WTC11 (cell line): ENCODE measurements around the gene CDH18. TPM values are rescaled to one million over a fixed set of nuclear protein-coding genes. Genes with fewer than 3 reads are reported as not detected.

Experiments used
- ATAC-seq: fragments of 200-7000 bp; cut with Tn5 transposase; 2 replicates; pipeline ENCODE4 v1.10.0; 2021; ENCODE audit warnings: mild to moderate bottlenecking, moderate library complexity
- CTCF ChIA-PET: fragments of 300-600 bp; sonication (Branson Sonifier 250); formaldehyde crosslinking; loops from one replicate; lab custom pipeline; 2021; ENCODE audit warnings: antibody characterized with exemption; lab: Charles Lee
- POLR2A ChIA-PET: fragments of 350-600 bp; sonication (Branson Sonifier 250); formaldehyde crosslinking; loops from one replicate; lab custom pipeline; 2021; ENCODE audit warnings: antibody characterized with exemption; lab: Charles Lee
- DNase-seq: peaks from one replicate; pipeline ENCODE4 v3.0.0; 2021; ENCODE audit warnings: low spot score
- H3K27ac Mint-ChIP-seq: 2 replicates; pipeline ENCODE4 v1.8.0; 2021; ENCODE audit warnings: mixed read lengths
- H3K27me3 Mint-ChIP-seq: 2 replicates; pipeline ENCODE4 v1.8.0; 2021; ENCODE audit warnings: low read depth, mild to moderate bottlenecking, moderate library complexity, mixed read lengths
- H3K36me3 Mint-ChIP-seq: 2 replicates; pipeline ENCODE4 v1.8.0; 2021; ENCODE audit warnings: mixed read lengths
- H3K4me1 Mint-ChIP-seq: 2 replicates; pipeline ENCODE4 v1.8.0; 2022; ENCODE audit warnings: mixed read lengths
- H3K4me3 Mint-ChIP-seq: 2 replicates; pipeline ENCODE4 v1.8.0; 2021; ENCODE audit warnings: mild to moderate bottlenecking, moderate library complexity, mixed read lengths
- H3K9me3 Mint-ChIP-seq: 2 replicates; pipeline ENCODE4 v1.8.0; 2021; ENCODE audit warnings: mixed read lengths
- AFF4 ChIP-seq: sonication (generic); formaldehyde crosslinking; IDR thresholded peaks from 2 replicates; pipeline ENCODE4 v1.8.1; 2023; ENCODE audit warnings: mild to moderate bottlenecking, missing genetic modification reagents, borderline replicate concordance
- CDX4 ChIP-seq: fragments of 250-450 bp; sonication (Bioruptor Pico); IDR thresholded peaks from 2 replicates; pipeline ENCODE4 v1.9.0; 2021; ENCODE audit warnings: moderate library complexity, mild to moderate bottlenecking, inconsistent platforms, borderline replicate concordance
- CREM ChIP-seq: sonication (generic); formaldehyde crosslinking; IDR thresholded peaks from 2 replicates; pipeline ENCODE4 v1.8.1; 2022; ENCODE audit warnings: mild to moderate bottlenecking, missing genetic modification reagents, moderate library complexity
- E2F4 ChIP-seq: sonication (generic); formaldehyde crosslinking; IDR thresholded peaks from 2 replicates; pipeline ENCODE4 v1.8.1; 2022; ENCODE audit warnings: low read depth, mild to moderate bottlenecking, moderate library complexity, missing genetic modification reagents, borderline replicate concordance
- E2F5 ChIP-seq: sonication (generic); formaldehyde crosslinking; IDR thresholded peaks from 2 replicates; pipeline ENCODE4 v1.8.1; 2022; ENCODE audit warnings: mild to moderate bottlenecking, moderate library complexity, missing genetic modification reagents
- ESRRA ChIP-seq: sonication (generic); formaldehyde crosslinking; IDR thresholded peaks from 2 replicates; pipeline ENCODE4 v1.8.1; 2022; ENCODE audit warnings: mild to moderate bottlenecking, missing genetic modification reagents, borderline replicate concordance
- HMGXB4 ChIP-seq: sonication (generic); formaldehyde crosslinking; IDR thresholded peaks from 2 replicates; pipeline ENCODE4 v1.8.1; 2023; ENCODE audit warnings: mild to moderate bottlenecking, moderate library complexity, missing genetic modification reagents
- JUN ChIP-seq: sonication (generic); formaldehyde crosslinking; IDR thresholded peaks from 2 replicates; pipeline ENCODE4 v1.8.0; 2023; ENCODE audit warnings: mild to moderate bottlenecking, missing genetic modification reagents
- MAX ChIP-seq: sonication (generic); formaldehyde crosslinking; IDR thresholded peaks from 2 replicates; pipeline ENCODE4 v1.8.0; 2022; ENCODE audit warnings: mild to moderate bottlenecking, missing genetic modification reagents
- NFYB ChIP-seq: sonication (generic); formaldehyde crosslinking; conservative IDR thresholded peaks from 2 replicates; pipeline ENCODE4 v1.8.0; 2022; ENCODE audit warnings: low read depth, missing genetic modification reagents
- NR3C1 ChIP-seq: sonication (generic); formaldehyde crosslinking; conservative IDR thresholded peaks from 2 replicates; pipeline ENCODE4 v1.8.1; 2023; ENCODE audit warnings: low read depth, mild to moderate bottlenecking, missing genetic modification reagents
- OVOL2 ChIP-seq: fragments of 250-450 bp; sonication (Bioruptor Pico); IDR thresholded peaks from 2 replicates; pipeline ENCODE4 v1.9.0; 2021; ENCODE audit warnings: mild to moderate bottlenecking, borderline replicate concordance
- SMAD3 ChIP-seq: sonication (generic); formaldehyde crosslinking; IDR thresholded peaks from 2 replicates; pipeline ENCODE4 v1.8.0; 2022; ENCODE audit warnings: missing genetic modification reagents, mild to moderate bottlenecking, borderline replicate concordance
- TEAD4 ChIP-seq: sonication (generic); formaldehyde crosslinking; IDR thresholded peaks from 2 replicates; pipeline ENCODE4 v1.8.0; 2022; ENCODE audit warnings: mild to moderate bottlenecking, missing genetic modification reagents
- USF2 ChIP-seq: sonication (generic); formaldehyde crosslinking; IDR thresholded peaks from 2 replicates; pipeline ENCODE4 v1.8.1; 2023; ENCODE audit warnings: mild to moderate bottlenecking, missing genetic modification reagents, moderate library complexity
- ZBTB21 ChIP-seq: sonication (generic); formaldehyde crosslinking; IDR thresholded peaks from 2 replicates; pipeline ENCODE4 v1.8.1; 2023; ENCODE audit warnings: mild to moderate bottlenecking, missing genetic modification reagents, borderline replicate concordance
- ZNF138 ChIP-seq: sonication (generic); formaldehyde crosslinking; conservative IDR thresholded peaks from 2 replicates; pipeline ENCODE4 v1.8.1; 2022; ENCODE audit warnings: mild to moderate bottlenecking, moderate library complexity, missing genetic modification reagents
- ZNF232 ChIP-seq: sonication (generic); formaldehyde crosslinking; IDR thresholded peaks from 2 replicates; pipeline ENCODE4 v1.8.0; 2022; ENCODE audit warnings: mild to moderate bottlenecking, missing genetic modification reagents
- ZNF512 ChIP-seq: sonication (generic); formaldehyde crosslinking; IDR thresholded peaks from 2 replicates; pipeline ENCODE4 v1.8.1; 2022; ENCODE audit warnings: missing genetic modification reagents, borderline replicate concordance
- total RNA-seq: library from RNA; stranded (reverse); gene quantifications from 3 replicates; pipeline ENCODE4 v1.2.3, GENCODE V29; 2021

Gene CDH18
- total RNA-seq, 1 experiment from 2014 or later, result 0.24 TPM

GRCh38 chr5:19771174-19771835, 216.7 kb downstream of the CDH18 start:
- Mint-ChIP-seq H3K4me3 (no peak overlapping the region), H3K9me3 (no peaks in the 10 kb centered on the region), H3K27me3 (no peaks in the 10 kb centered on the region; the same call in 1 of the 2 replicates), H3K36me3 (no peaks in the 10 kb centered on the region), H3K27ac (peak overlapping the region; percentile 37; the same call in 1 of the 2 replicates), H3K4me1 (peaks cover 64% of the 10 kb centered on the region)
- no peak for TF ChIP-seq USF2 (CRISPR knock-in tag)
- no peak for TF ChIP-seq MAX
- TF ChIP-seq CDX4, result no peak
- TF ChIP-seq ZNF138 (CRISPR knock-in tag), result no peak
- POLR2A ChIA-PET, result no interaction called here
- no peak for DNase-seq
- peak; percentile 49 for ATAC-seq
- CTCF ChIA-PET, result no interaction called here

- ChIA-PET POLR2A (no interaction called here), CTCF (no interaction called here)
- DNase-seq (no peak), ATAC-seq (no peak)
- no peaks in the 10 kb centered on the region for H3K9me3 Mint-ChIP-seq
- H3K27ac Mint-ChIP-seq, result no peak overlapping the region; the same call in 1 of the 2 replicates
- TF ChIP-seq JUN (CRISPR knock-in tag) (no peak), HMGXB4 (CRISPR knock-in tag) (no peak), OVOL2 (CRISPR knock-in tag) (no peak), USF2 (CRISPR knock-in tag) (no peak), TEAD4 (CRISPR knock-in tag) (no peak), CREM (no peak), AFF4 (no peak), E2F5 (CRISPR knock-in tag) (no peak)
- H3K4me1 Mint-ChIP-seq, result peaks cover 64% of the 10 kb centered on the region
- no peaks in the 10 kb centered on the region for H3K36me3 Mint-ChIP-seq
- no peaks in the 10 kb centered on the region; the same call in 1 of the 2 replicates for H3K27me3 Mint-ChIP-seq
- 0 out of 2 replicates have a peak overlapping the region, but pooled peaks have one; percentile 19 for H3K4me3 Mint-ChIP-seq
These were observed 217.6 kb downstream of the CDH18 start for GRCh38 chr5:19770396-19770795.

- CTCF ChIA-PET, result no interaction called here
- Mint-ChIP-seq H3K27me3 (no peaks in the 10 kb centered on the region; the same call in 1 of the 2 replicates), H3K4me3 (peak overlapping the region; percentile 26), H3K9me3 (peaks cover 6% of the 10 kb centered on the region), H3K27ac (peak overlapping the region; percentile 86), H3K4me1 (peaks cover 65% of the 10 kb centered on the region), H3K36me3 (peaks cover 5% of the 10 kb centered on the region; the same call in 1 of the 2 replicates)
- DNase-seq (no peak), ATAC-seq (peak; percentile 67)
- POLR2A ChIA-PET, result no interaction called here
- TF ChIP-seq NR3C1 (CRISPR knock-in tag) (no peak), ZBTB21 (CRISPR knock-in tag) (no peak), E2F4 (CRISPR knock-in tag) (no peak), ZNF232 (CRISPR knock-in tag) (no peak), SMAD3 (no peak), ESRRA (no peak), NFYB (CRISPR knock-in tag) (no peak), ZNF512 (no peak)
These were observed 220.0 kb downstream of the CDH18 start for GRCh38 chr5:19767987-19768386.
